Astrocyte (in vitro differentiated cells and primary cell): ENCODE measurements around the gene TSNAXIP1.
A peak's percentile ranks its signal among the peaks of the same experiment; 100 is the strongest.

ENCODE experiments used
- CTCF ChIP-seq: IDR thresholded peaks from 2 replicates; pipeline ENCODE4 v1.5.1; 2011; ENCODE audit warnings: low read depth, mild to moderate bottlenecking, inconsistent platforms, low read length, moderate library complexity; ENCODE audit not compliant: insufficient read depth
- EZH2 ChIP-seq: IDR thresholded peaks from 2 replicates; pipeline ENCODE4 v1.6.1; 2012; ENCODE audit warnings: mild to moderate bottlenecking, low read length, inconsistent platforms; ENCODE audit not compliant: insufficient read depth

- TF ChIP-seq EZH2 (no peak), CTCF (peak; percentile 27)
These were observed 58.6 kb downstream of the TSNAXIP1 start for GRCh38 chr16:67865318-67865717.
